IPS-18c (cell line): Measurements from ENCODE around the gene PDIA2.

Experiments used
- H3K4me3 ChIP-seq: 2 replicates; pipeline ENCODE4 v1.7.0; 2013; ENCODE audit warnings: low read depth, mild to moderate bottlenecking, low read length, moderate library complexity; ENCODE audit not compliant: insufficient read depth
- H3K9me3 ChIP-seq: one replicate; pipeline ENCODE4 v1.6.1; 2013; ENCODE audit warnings: mild to moderate bottlenecking, low read length, moderate library complexity; ENCODE audit not compliant: control insufficient read depth, insufficient read depth

PDIA2 gene

GRCh38 chr16:287298-287811 is 4.4 kb downstream of the PDIA2 start:
- Histone ChIP-seq H3K4me3 (no peak overlapping the region), H3K9me3 (no peaks in the 10 kb centered on the region)

- no peak overlapping the region for H3K4me3 ChIP-seq
- H3K9me3 ChIP-seq = no peaks in the 10 kb centered on the region
Measured at GRCh38 chr16:287981-288920, 5.3 kb downstream of the PDIA2 start.

- Histone ChIP-seq H3K9me3 (no peaks in the 10 kb centered on the region), H3K4me3 (no peak overlapping the region)
Measured at GRCh38 chr16:289395-289997, 6.5 kb downstream of the PDIA2 start.

GRCh38 chr16:290015-290680 is 7.2 kb downstream of the PDIA2 start:
- Histone ChIP-seq H3K9me3 (no peaks in the 10 kb centered on the region), H3K4me3 (no peak overlapping the region)

GRCh38 chr16:290681-291405 is 7.9 kb downstream of the PDIA2 start:
- H3K9me3 ChIP-seq = no peaks in the 10 kb centered on the region
- H3K4me3 ChIP-seq = no peak overlapping the region

- Histone ChIP-seq H3K4me3 (no peak overlapping the region), H3K9me3 (no peaks in the 10 kb centered on the region)
Measured at GRCh38 chr16:291539-291938, 8.6 kb downstream of the PDIA2 start.

GRCh38 chr16:293043-293775 is 10.2 kb downstream of the PDIA2 start:
- H3K4me3 ChIP-seq = no peak overlapping the region
- H3K9me3 ChIP-seq = no peaks in the 10 kb centered on the region

GRCh38 chr16:296276-296675 is 13.3 kb downstream of the PDIA2 start:
- no peaks in the 10 kb centered on the region for H3K9me3 ChIP-seq
- no peak overlapping the region for H3K4me3 ChIP-seq

GRCh38 chr16:296806-297510 is 14.0 kb downstream of the PDIA2 start:
- no peaks in the 10 kb centered on the region for H3K9me3 ChIP-seq

GRCh38 chr16:297832-298231 is 14.9 kb downstream of the PDIA2 start:
- H3K9me3 ChIP-seq = no peaks in the 10 kb centered on the region
- no peak overlapping the region for H3K4me3 ChIP-seq

More at GRCh38 chr16:296806-297510, 14.0 kb downstream of the PDIA2 start:
- H3K4me3 ChIP-seq = no peak overlapping the region

GRCh38 chr16:301235-301634 is 18.3 kb downstream of the PDIA2 start:
- Histone ChIP-seq H3K4me3 (no peak overlapping the region), H3K9me3 (no peaks in the 10 kb centered on the region)

- no peaks in the 10 kb centered on the region for H3K9me3 ChIP-seq
- no peak overlapping the region for H3K4me3 ChIP-seq
Measured at GRCh38 chr16:301950-302349, 19.0 kb downstream of the PDIA2 start.

GRCh38 chr16:303760-304505 is 21.0 kb downstream of the PDIA2 start:
- no peak overlapping the region for H3K4me3 ChIP-seq
- H3K9me3 ChIP-seq = no peaks in the 10 kb centered on the region

- H3K9me3 ChIP-seq = no peaks in the 10 kb centered on the region
- no peak overlapping the region for H3K4me3 ChIP-seq
Measured at GRCh38 chr16:305916-306626, 23.1 kb downstream of the PDIA2 start.

GRCh38 chr16:306911-307370 is 24.0 kb downstream of the PDIA2 start:
- no peak overlapping the region for H3K4me3 ChIP-seq
- H3K9me3 ChIP-seq = no peaks in the 10 kb centered on the region
